H1 (cell line): ENCODE results near the gene TRAPPC12. TPM values are rescaled to one million over a fixed set of nuclear protein-coding genes. Genes with fewer than 3 reads are reported as not detected.

Experiments used
- CTCF ChIA-PET: fragments of 300-600 bp; sonication (Branson Sonifier 250); formaldehyde crosslinking; loops from one replicate; lab custom pipeline; 2021; ENCODE audit not compliant: partially characterized antibody; lab: Charles Lee
- POLR2A ChIA-PET: fragments of 300-600 bp; sonication (Branson Sonifier 250); formaldehyde crosslinking; loops from one replicate; lab custom pipeline; 2021; ENCODE audit warnings: inconsistent platforms; ENCODE audit not compliant: partially characterized antibody; lab: Charles Lee
- DNase-seq, 2 experiments: peaks; one replicate each; pipeline versions ENCODE4 v3.0.0 to v3.0.0-alpha.2; 2010 to 2022; ENCODE audit warnings: low spot score in 2 of 2, low read depth in 1 of 2, mixed read lengths in 1 of 2
- FAIRE-seq: peaks from 2 replicates; lab custom pipeline; 2011; peaks lifted over from hg19 to GRCh38; lab: Jason Lieb, UNC
- H2AFZ ChIP-seq: 2 replicates; pipeline ENCODE4 v1.8.1; 2012; ENCODE audit warnings: low read length, inconsistent platforms
- H2AK5ac ChIP-seq: 2 replicates; pipeline ENCODE4 v1.6.1; 2013; ENCODE audit warnings: low read depth, low read length
- H2BK120ac ChIP-seq: replicated peaks from 2 replicates; pipeline ENCODE3; 2013; ENCODE audit warnings: low read depth, low read length, inconsistent platforms
- H2BK12ac ChIP-seq: 2 replicates; pipeline ENCODE4 v1.6.1; 2013; ENCODE audit warnings: low read depth, low read length
- H2BK15ac ChIP-seq: 2 replicates; pipeline ENCODE4 v1.6.1; 2013; ENCODE audit warnings: low read length
- H2BK20ac ChIP-seq: 2 replicates; pipeline ENCODE4 v1.6.1; 2013; ENCODE audit warnings: low read length
- H2BK5ac ChIP-seq: 2 replicates; pipeline ENCODE4 v1.6.1; 2013; ENCODE audit warnings: low read depth, low read length
- H3K14ac ChIP-seq: 2 replicates; pipeline ENCODE4 v1.6.1; 2013; ENCODE audit warnings: inconsistent platforms; ENCODE audit not compliant: insufficient read length
- H3K18ac ChIP-seq: 2 replicates; pipeline ENCODE4 v1.6.1; 2013; ENCODE audit warnings: low read length; ENCODE audit errors: extremely low read depth
- H3K23ac ChIP-seq: 2 replicates; pipeline ENCODE4 v1.6.1; 2013; ENCODE audit warnings: inconsistent platforms; ENCODE audit not compliant: insufficient read length
- H3K23me2 ChIP-seq: 2 replicates; pipeline ENCODE4 v1.6.1; 2013; ENCODE audit warnings: low read depth, low read length
- H3K27ac ChIP-seq: 2 replicates; pipeline ENCODE4 v1.6.1; 2011; ENCODE audit warnings: low read depth, low read length, inconsistent platforms
- H3K27me3 ChIP-seq, 4 experiments: replicated peaks in 1 of 4; 1 replicate in 1 of 4; 2 replicates in 3 of 4; pipeline versions ENCODE4 v1.6.1 to v1.8.1; 2011 to 2013; ENCODE audit warnings: low read length in 3 of 4, mild to moderate bottlenecking in 3 of 4, inconsistent platforms in 2 of 4, mixed read lengths in 2 of 4, moderate library complexity in 1 of 4; ENCODE audit not compliant: control insufficient read depth in 3 of 4, insufficient read depth in 3 of 4; ENCODE audit errors: extremely low read depth in 1 of 4
- H3K36me3 ChIP-seq, 4 experiments: 2 replicates each; pipeline versions ENCODE4 v1.6.1 to v1.8.1; 2011 to 2013; ENCODE audit warnings: mild to moderate bottlenecking in 4 of 4, low read length in 3 of 4, moderate library complexity in 2 of 4, control low read depth in 1 of 4, inconsistent platforms in 1 of 4; ENCODE audit not compliant: insufficient read depth in 4 of 4, control insufficient read depth in 2 of 4
- H3K4ac ChIP-seq: replicated peaks from 2 replicates; pipeline ENCODE3; 2013; ENCODE audit warnings: low read length, low read depth, mixed read lengths, inconsistent platforms; ENCODE audit not compliant: insufficient read length
- H3K4me1 ChIP-seq, 4 experiments: replicated peaks in 1 of 4; 1 replicate in 1 of 4; 2 replicates in 3 of 4; pipeline versions ENCODE4 v1.6.1 to v1.8.1; 2011 to 2013; ENCODE audit warnings: low read length in 3 of 4, inconsistent platforms in 2 of 4, mixed read lengths in 1 of 4; ENCODE audit not compliant: insufficient read depth in 4 of 4, control insufficient read depth in 3 of 4
- H3K4me2 ChIP-seq, 2 experiments: 2 replicates each; pipeline versions ENCODE4 v1.6.1 to v1.8.1; 2011 to 2013; ENCODE audit warnings: low read depth in 2 of 2, low read length in 2 of 2, control low read depth in 1 of 2, inconsistent platforms in 1 of 2, mild to moderate bottlenecking in 1 of 2; ENCODE audit not compliant: insufficient read depth in 1 of 2
- H3K4me3 ChIP-seq, 4 experiments: fragments of 200-600, 300-600 bp in 1 of 4; sonication (generic), shearing (Covaris generic), sonication (Bioruptor Twin) in 1 of 4; 2 replicates each; pipeline versions ENCODE4 v1.5.1 to v1.8.1; 2011 to 2016; ENCODE audit warnings: low read length in 4 of 4, low read depth in 3 of 4, control low read depth in 2 of 4, inconsistent platforms in 2 of 4, mild to moderate bottlenecking in 2 of 4, mixed read lengths in 1 of 4, moderate library complexity in 1 of 4; ENCODE audit not compliant: insufficient read depth in 2 of 4; ENCODE audit errors: extremely low read depth in 1 of 4
- H3K56ac ChIP-seq: replicated peaks from 2 replicates; pipeline ENCODE3; 2013; ENCODE audit warnings: low read depth, mild to moderate bottlenecking, mixed read lengths, low read length, inconsistent platforms; ENCODE audit not compliant: insufficient read length
- H3K79me1 ChIP-seq: 2 replicates; pipeline ENCODE4 v1.6.1; 2013; ENCODE audit warnings: low read depth, low read length, control low read depth
- H3K79me2 ChIP-seq, 2 experiments: 2 replicates each; pipeline versions ENCODE4 v1.6.1 to v1.8.1; 2012 to 2013; ENCODE audit warnings: low read length in 2 of 2, mild to moderate bottlenecking in 2 of 2, inconsistent platforms in 1 of 2; ENCODE audit not compliant: insufficient read depth in 2 of 2, control insufficient read depth in 1 of 2
- H3K9ac ChIP-seq, 4 experiments: replicated peaks in 1 of 4; 1 replicate in 1 of 4; 2 replicates in 3 of 4; pipeline versions ENCODE4 v1.6.1 to v1.8.1; 2011 to 2013; ENCODE audit warnings: low read depth in 3 of 4, low read length in 3 of 4, control low read depth in 2 of 4, mild to moderate bottlenecking in 2 of 4, moderate library complexity in 2 of 4, inconsistent platforms in 1 of 4; ENCODE audit errors: extremely low read depth in 1 of 4
- H3K9me3 ChIP-seq, 2 experiments: 2 replicates each; pipeline versions ENCODE4 v1.6.1 to v1.8.1; 2012 to 2013; ENCODE audit warnings: mild to moderate bottlenecking in 2 of 2, moderate library complexity in 2 of 2, control low read depth in 1 of 2, inconsistent platforms in 1 of 2, low read depth in 1 of 2, low read length in 1 of 2, mixed read lengths in 1 of 2; ENCODE audit not compliant: insufficient read depth in 2 of 2
- H4K20me1 ChIP-seq, 2 experiments: replicated peaks in 1 of 2; 2 replicates each; pipeline versions ENCODE3 to v1.8.1; 2011 to 2013; ENCODE audit warnings: inconsistent platforms in 2 of 2, low read length in 2 of 2, mild to moderate bottlenecking in 1 of 2; ENCODE audit not compliant: insufficient read depth in 2 of 2, control insufficient read depth in 1 of 2
- H4K5ac ChIP-seq: 2 replicates; pipeline ENCODE4 v1.6.1; 2013; ENCODE audit warnings: low read length, low read depth, mixed read lengths, inconsistent platforms; ENCODE audit not compliant: insufficient read length
- H4K8ac ChIP-seq: 2 replicates; pipeline ENCODE4 v1.8.0; 2013; ENCODE audit warnings: mild to moderate bottlenecking, moderate library complexity, low read length, inconsistent platforms; ENCODE audit not compliant: insufficient read depth; ENCODE audit errors: extremely low read depth
- H4K91ac ChIP-seq: replicated peaks from 2 replicates; pipeline ENCODE3; 2013; ENCODE audit warnings: low read length, mixed read lengths, inconsistent platforms; ENCODE audit not compliant: insufficient read length
- GABPA ChIP-seq: IDR thresholded peaks from 2 replicates; pipeline ENCODE4 v1.6.1; 2011; ENCODE audit warnings: mild to moderate bottlenecking, low read length, moderate library complexity, borderline replicate concordance; ENCODE audit not compliant: insufficient read depth
- KDM1A ChIP-seq: fragments of 200-600, 300-600 bp; sonication (generic); IDR thresholded peaks from 2 replicates; pipeline ENCODE4 v1.7.1; 2016; ENCODE audit warnings: mild to moderate bottlenecking, low read length, borderline replicate concordance
- POLR2A ChIP-seq, 2 experiments: IDR thresholded peaks; 1 replicate in 1 of 2; 2 replicates in 1 of 2; pipeline ENCODE4 v1.6.1; 2011; ENCODE audit warnings: low read depth in 2 of 2, low read length in 2 of 2, mild to moderate bottlenecking in 2 of 2; ENCODE audit errors: control extremely low read depth in 1 of 2
- WGBS, 2 experiments: shearing (Covaris generic) in 1 of 2; methylation state at CpG; one replicate each; pipeline versions ENCODE4 v1.1.6 to v1.1.7; 2013 to 2015; ENCODE audit warnings: low lambda C conversion rate in 2 of 2, mixed read lengths in 2 of 2, inconsistent platforms in 1 of 2, low coverage in 1 of 2, missing lambda C conversion rate in 1 of 2; ENCODE audit not compliant: insufficient replicate concordance in 2 of 2, insufficient coverage in 1 of 2, insufficient read length in 1 of 2; ENCODE audit errors: extremely low coverage in 1 of 2, missing lambda C conversion rate in 1 of 2; 5-methylcytosine and 5-hydroxymethylcytosine counted together
- polyA plus RNA-seq, 7 experiments: library from polyadenylated mRNA; depleted of rRNA in 3 of 7; stranded (reverse) in 5 of 7; unstranded in 2 of 7; fragments of >200 nt in 5 of 7; fragments of 200-250 nt in 2 of 7; gene quantifications; 1 replicate in 5 of 7; 2 replicates in 1 of 7; 4 replicates in 1 of 7; pipeline versions ENCODE4 v1.2.1 to v1.2.3, GENCODE V29; 2011 to 2013; ENCODE audit warnings: missing spikeins in 2 of 7, mixed read lengths in 2 of 7
- total RNA-seq: library from RNA; stranded (reverse); fragmentation: NEBNext Ultra II Directional; extraction: Animal tissue kit (Norgen Biotek cat#: 25700); gene quantifications from 2 replicates; pipeline ENCODE4 v1.2.1, GENCODE V29; 2021

TRAPPC12 gene
- total and polyA plus RNA-seq, 2 of the 8 experiments (the other 6 are each of a cell fraction or from before 2014, with no cell fraction given): 35.0 to 67.3 TPM

- Histone ChIP-seq H2AK5ac (no peak overlapping the region), H3K56ac (peak overlapping the region; percentile 82), H4K8ac (peak overlapping the region; percentile 97), H4K91ac (peak overlapping the region; percentile 65), H2AFZ (no peak overlapping the region; the same call in 1 of the 2 replicates), H3K23me2 (peaks cover 12% of the 10 kb centered on the region; the same call in 1 of the 2 replicates), H2BK12ac (peak overlapping the region; percentile 14; the same call in 1 of the 2 replicates), H2BK20ac (no peak overlapping the region), H3K4ac (peak overlapping the region; percentile 44), H4K20me1 (no peaks in the 10 kb centered on the region), H3K79me2 (peaks cover 13 to 34% of the 10 kb centered on the region in 2 experiments), H3K9me3 (no peaks in the 10 kb centered on the region), H3K79me1 (0 out of 2 replicates have a peak, but pooled peaks cover 3% of the 10 kb centered on the region), H3K27me3 (no peaks in the 10 kb centered on the region), H3K27ac (peak overlapping the region; percentile 76), H3K36me3 (peaks cover 0 to 5% (median 0%) of the 10 kb centered on the region in 4 experiments; a peak in 3 of 8 replicates), H3K18ac (peak overlapping the region; percentile 91; the same call in 1 of the 2 replicates), H3K4me2 (peak overlapping the region; percentile 82 to 91), H3K9ac (peak overlapping the region; percentile 67 to 83 (median 75)), H2BK15ac (no peak overlapping the region), H3K14ac (no peak overlapping the region), H3K4me1 (peaks cover 5 to 9% (median 6%) of the 10 kb centered on the region in 4 experiments; a peak in 6 of 7 replicates), H2BK120ac (no peak overlapping the region), H3K4me3 (peak overlapping the region; percentile 70 to 97 (median 91)), H4K5ac (peak overlapping the region; percentile 90), H2BK5ac (peak overlapping the region; percentile 91; the same call in 1 of the 2 replicates), H3K23ac (no peak overlapping the region)
- FAIRE-seq (no peak), DNase-seq (no peak)
- CTCF ChIA-PET: interaction anchor here (1.2 kb wide), 1 partner anchor 179 kb away, joined by 3 read pairs; no protein-coding TSS in a partner anchor
- WGBS, 2 experiments: 3% methylated on average over 8 of the region's 8 CpGs; no CpG with 5 or more reads in 1 of the 2 experiments
- TF ChIP-seq GABPA (no peak), POLR2A (IDR thresholded peaks at IDR 0.05; ENCODE audit: control extremely low read depth in 1 of 2, low read depth in 2 of 2, low read length in 2 of 2) (no peak), KDM1A (peak; percentile 92)
- POLR2A ChIA-PET: interaction anchor here (1.0 to 1.6 kb wide), 2 partner anchors 20 to 22 kb away, joined by 3 to 4 read pairs; no protein-coding TSS in a partner anchor
Measured at GRCh38 chr2:3377279-3377611, 2.2 kb upstream of the TRAPPC12 start.
